HepG2 (cell line): ENCODE data around the gene GJB4.
"Not testable (repeated sequence)": the region's sequence is repeated elsewhere in the genome, so short reads cannot be mapped to it uniquely, and the experiment has no call there.

Experiments
- EZH2 ChIP-seq: conservative IDR thresholded peaks from 2 replicates; pipeline ENCODE4 v1.6.1; 2012; ENCODE audit warnings: mild to moderate bottlenecking, low read depth, low read length, moderate library complexity
- HNRNPL ChIP-seq: fragments of 200-400 bp; formaldehyde crosslinking; IDR thresholded peaks from 2 replicates; pipeline ENCODE4 v1.6.1; 2017; ENCODE audit warnings: mild to moderate bottlenecking, low read depth, low read length
- REST ChIP-seq, 2 experiments: IDR thresholded peaks; 2 replicates each; pipeline ENCODE4 v1.6.1; 2011 to 2012; ENCODE audit warnings: low read length in 2 of 2, borderline replicate concordance in 1 of 2, low read depth in 1 of 2, mild to moderate bottlenecking in 1 of 2, moderate library complexity in 1 of 2
- ZBTB7A ChIP-seq: sonication (generic); formaldehyde crosslinking; IDR thresholded peaks from 2 replicates; pipeline ENCODE4 v1.8.0; 2022; ENCODE audit warnings: mild to moderate bottlenecking, missing genetic modification reagents

DNA sequence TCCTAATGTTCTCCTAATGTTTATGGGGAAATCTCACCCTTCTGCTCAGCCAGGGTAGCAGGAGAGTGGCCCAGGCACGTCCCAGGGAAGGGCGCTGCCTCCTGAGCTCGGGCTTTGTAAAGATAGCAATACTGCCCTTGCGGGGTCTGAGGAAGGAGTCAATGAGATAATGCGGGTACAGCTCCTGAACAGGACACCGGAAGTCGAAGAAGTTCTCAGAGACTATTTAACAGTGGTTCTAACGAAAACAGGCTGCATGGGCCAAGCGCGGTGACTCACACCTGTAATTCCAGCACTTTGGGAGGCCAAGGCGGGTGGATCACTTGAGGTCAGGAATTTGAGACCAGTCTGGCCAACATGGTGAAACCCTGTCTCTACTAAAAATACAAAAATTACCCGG is 22.3 kb upstream of the GJB4 start:
- TF ChIP-seq ZBTB7A (CRISPR knock-in tag); HNRNPL; EZH2; REST (IDR thresholded peaks at IDR 0.05; ENCODE audit: borderline replicate concordance in 1 of 2, low read depth in 1 of 2, low read length in 2 of 2): not testable (repeated sequence)
